Right lobe of liver (tissue), 4 donors: ENCODE measurements around the gene SASH1.

Experiments used
- CTCF ChIP-seq, 4 donors: fragments of 200-600 bp in 3 of 4; fragments of 450-650 bp in 1 of 4; IDR thresholded peaks; one replicate each; pipeline versions ENCODE4 v1.5.1 to v1.8.0; 2016 to 2022; ENCODE audit warnings: antibody characterized with exemption in 4 of 4, mild to moderate bottlenecking in 2 of 4
- POLR2A ChIP-seq: fragments of 450-650 bp; IDR thresholded peaks from one replicate; pipeline ENCODE4 v1.6.1; 2017; ENCODE audit warnings: antibody characterized with exemption, mild to moderate bottlenecking
- donor health status: DM: no; HTN: no; CAD: no.
- donor health status: DM: no; HTN: no; CAD: no.
- donor health status: DM: no; HTN: yes; CAD: no.

DNA sequence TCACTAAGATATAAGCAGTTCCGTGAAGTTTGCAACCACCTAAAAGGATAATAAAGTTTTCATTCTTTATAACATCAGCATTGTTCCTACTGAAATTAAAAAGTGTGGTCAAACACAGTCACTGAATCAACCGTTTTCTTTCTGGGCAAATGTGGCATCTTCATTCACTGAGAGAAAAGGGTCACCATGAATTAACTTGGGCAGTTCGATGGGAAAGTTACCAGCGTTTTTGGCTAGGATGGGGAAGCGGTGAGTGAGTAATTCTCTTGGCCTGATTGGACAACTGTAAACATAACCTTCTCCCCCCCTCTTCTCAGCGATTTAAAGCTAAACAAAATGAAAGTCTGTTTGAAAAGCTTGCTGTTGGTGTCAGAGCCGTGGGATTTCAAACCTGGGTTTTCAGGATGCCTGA, 181.8 kb downstream of the SASH1 start:
- no peak for TF ChIP-seq CTCF (IDR thresholded peaks at IDR 0.05)
- TF ChIP-seq POLR2A: no peak
